SK-N-MC (cell line): ENCODE data around the gene ZNF512B.
A peak's percentile ranks its signal among the peaks of the same experiment; 100 is the strongest.
"Not testable (repeated sequence)": the region's sequence is repeated elsewhere in the genome, so short reads cannot be mapped to it uniquely, and the experiment has no call there.

Experiments used
- DNase-seq: peaks from one replicate; pipeline ENCODE4 v3.0.0-alpha.2; 2011; ENCODE audit warnings: low read depth, low spot score
- H3K27ac ChIP-seq: fragments of 200-600 bp; sonication (generic); 2 replicates; pipeline ENCODE4 v1.5.1; 2016; ENCODE audit warnings: mixed run types
- H3K36me3 ChIP-seq: fragments of 200-600 bp; sonication (generic); 2 replicates; pipeline ENCODE4 v1.6.1; 2017; ENCODE audit warnings: antibody characterized with exemption, low read length, mixed read lengths; ENCODE audit not compliant: insufficient read depth
- H3K4me3 ChIP-seq: fragments of 200-600 bp; sonication (generic); 2 replicates; pipeline ENCODE4 v1.5.1; 2016
- H3K9ac ChIP-seq: fragments of 200-600 bp; sonication (generic); 2 replicates; pipeline ENCODE4 v1.8.0; 2017; ENCODE audit warnings: mixed run types, mixed read lengths; ENCODE audit not compliant: insufficient read length
- H3K9me3 ChIP-seq: fragments of 200-600 bp; sonication (generic); 2 replicates; pipeline ENCODE4 v1.6.1; 2017; ENCODE audit warnings: low read depth, mild to moderate bottlenecking, antibody characterized with exemption, low read length, moderate library complexity, mixed read lengths
- EZH2 ChIP-seq: fragments of 200-600 bp; sonication (generic); IDR thresholded peaks from one replicate; pipeline ENCODE4 v1.6.1; 2017; ENCODE audit warnings: antibody characterized with exemption
- FOXP2 ChIP-seq: optimal IDR thresholded peaks from 2 replicates; pipeline ENCODE3; 2011; ENCODE audit warnings: mild to moderate bottlenecking, moderate library complexity; ENCODE audit not compliant: insufficient read depth; ENCODE audit errors: extremely low read length, control extremely low read depth
- POLR2AphosphoS5 ChIP-seq: IDR thresholded peaks from 2 replicates; pipeline ENCODE4 v1.6.1; 2012; ENCODE audit warnings: mild to moderate bottlenecking, low read depth, low read length, borderline replicate concordance

ZNF512B gene, protein sequence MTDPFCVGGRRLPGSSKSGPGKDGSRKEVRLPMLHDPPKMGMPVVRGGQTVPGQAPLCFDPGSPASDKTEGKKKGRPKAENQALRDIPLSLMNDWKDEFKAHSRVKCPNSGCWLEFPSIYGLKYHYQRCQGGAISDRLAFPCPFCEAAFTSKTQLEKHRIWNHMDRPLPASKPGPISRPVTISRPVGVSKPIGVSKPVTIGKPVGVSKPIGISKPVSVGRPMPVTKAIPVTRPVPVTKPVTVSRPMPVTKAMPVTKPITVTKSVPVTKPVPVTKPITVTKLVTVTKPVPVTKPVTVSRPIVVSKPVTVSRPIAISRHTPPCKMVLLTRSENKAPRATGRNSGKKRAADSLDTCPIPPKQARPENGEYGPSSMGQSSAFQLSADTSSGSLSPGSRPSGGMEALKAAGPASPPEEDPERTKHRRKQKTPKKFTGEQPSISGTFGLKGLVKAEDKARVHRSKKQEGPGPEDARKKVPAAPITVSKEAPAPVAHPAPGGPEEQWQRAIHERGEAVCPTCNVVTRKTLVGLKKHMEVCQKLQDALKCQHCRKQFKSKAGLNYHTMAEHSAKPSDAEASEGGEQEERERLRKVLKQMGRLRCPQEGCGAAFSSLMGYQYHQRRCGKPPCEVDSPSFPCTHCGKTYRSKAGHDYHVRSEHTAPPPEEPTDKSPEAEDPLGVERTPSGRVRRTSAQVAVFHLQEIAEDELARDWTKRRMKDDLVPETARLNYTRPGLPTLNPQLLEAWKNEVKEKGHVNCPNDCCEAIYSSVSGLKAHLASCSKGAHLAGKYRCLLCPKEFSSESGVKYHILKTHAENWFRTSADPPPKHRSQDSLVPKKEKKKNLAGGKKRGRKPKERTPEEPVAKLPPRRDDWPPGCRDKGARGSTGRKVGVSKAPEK

DNA sequence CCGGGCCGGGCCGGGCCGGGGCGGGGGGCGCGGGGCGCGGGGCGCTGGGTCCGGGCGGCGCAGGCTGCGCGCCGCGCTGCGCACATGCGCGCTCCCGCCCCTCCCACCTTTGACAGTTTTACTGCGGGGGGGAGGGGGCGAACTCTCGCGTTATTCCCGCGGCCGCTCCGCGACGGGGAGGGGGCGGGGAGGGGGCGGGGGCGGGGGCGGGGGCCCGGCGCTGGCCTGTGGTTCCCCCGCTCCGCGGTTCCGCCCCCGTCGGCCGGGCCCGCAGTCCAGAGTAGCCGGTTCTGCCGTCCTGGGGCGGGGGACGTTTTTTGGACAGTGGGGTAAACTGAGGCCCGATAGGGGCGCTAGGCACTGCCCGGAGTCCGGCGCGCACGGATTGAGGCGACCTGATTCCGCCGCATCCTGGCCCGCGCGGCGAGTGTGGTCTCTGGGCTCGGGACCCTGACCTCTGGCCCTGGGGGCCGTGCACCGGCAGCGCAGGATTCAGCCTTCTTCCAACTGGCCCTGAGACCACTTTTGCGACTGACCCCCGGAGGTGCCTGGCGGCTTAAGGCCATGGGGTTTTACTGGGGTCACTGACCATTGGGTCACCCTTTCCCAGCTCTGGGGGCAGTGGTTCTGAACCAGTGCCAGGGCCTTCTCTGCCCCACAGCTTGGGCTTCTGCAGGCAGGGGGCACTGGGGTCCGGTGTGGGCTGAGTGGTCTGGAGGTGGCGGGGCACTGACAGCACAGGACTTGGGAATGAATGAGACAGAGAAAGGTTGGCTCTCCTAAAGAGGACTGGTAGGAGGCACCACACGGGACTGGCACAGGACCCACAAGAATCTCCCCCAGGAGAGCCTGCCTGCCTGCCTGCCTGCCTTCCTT, at the start of gene ZNF512B:
Gene ZNF512B (minus strand): TSS at position 93 of the 876 bp plus-strand sequence. CDS start 1,980 bp downstream, outside the sequence.
- no peak for TF ChIP-seq POLR2AphosphoS5
- no peak for TF ChIP-seq FOXP2
- TF ChIP-seq EZH2, result no peak
- peaks cover 21% of the 10 kb centered on the region for H3K36me3 ChIP-seq
- H3K9ac ChIP-seq, result peak within 1 kb of the TSS; percentile 98
- H3K27ac ChIP-seq, result peak within 1 kb of the TSS; percentile 71
- H3K4me3 ChIP-seq, result peak within 1 kb of the TSS; percentile 91
- H3K9me3 ChIP-seq, result no peaks in the 10 kb centered on the region
- DNase-seq, result no peak

DNA sequence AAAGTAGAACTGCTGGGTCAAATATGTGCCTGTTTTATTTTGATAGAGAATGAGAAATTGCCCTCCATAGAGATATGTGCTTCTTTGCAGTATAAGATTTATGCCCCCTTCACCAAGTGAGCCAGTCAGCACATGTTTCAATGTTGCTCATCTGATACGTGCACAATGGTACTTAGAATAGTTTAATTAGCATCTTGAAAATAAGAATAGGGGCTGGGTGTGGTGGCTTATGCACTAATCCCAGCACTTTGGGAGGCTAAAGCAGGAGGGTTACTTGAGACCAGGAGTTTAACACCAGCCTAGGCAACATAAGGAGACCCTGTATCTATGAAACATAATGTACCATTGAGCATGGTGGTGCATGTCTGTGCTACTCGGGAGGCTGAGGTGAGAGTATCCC, 45.9 kb upstream of the ZNF512B start:
- Histone ChIP-seq H3K9me3 (no peaks in the 10 kb centered on the region), H3K9ac (no peak overlapping the region), H3K36me3 (peaks cover 63% of the 10 kb centered on the region), H3K27ac (no peak overlapping the region), H3K4me3 (no peak overlapping the region)
- TF ChIP-seq EZH2 (no peak), POLR2AphosphoS5 (no peak), FOXP2 (no peak)
- no peak for DNase-seq

DNA sequence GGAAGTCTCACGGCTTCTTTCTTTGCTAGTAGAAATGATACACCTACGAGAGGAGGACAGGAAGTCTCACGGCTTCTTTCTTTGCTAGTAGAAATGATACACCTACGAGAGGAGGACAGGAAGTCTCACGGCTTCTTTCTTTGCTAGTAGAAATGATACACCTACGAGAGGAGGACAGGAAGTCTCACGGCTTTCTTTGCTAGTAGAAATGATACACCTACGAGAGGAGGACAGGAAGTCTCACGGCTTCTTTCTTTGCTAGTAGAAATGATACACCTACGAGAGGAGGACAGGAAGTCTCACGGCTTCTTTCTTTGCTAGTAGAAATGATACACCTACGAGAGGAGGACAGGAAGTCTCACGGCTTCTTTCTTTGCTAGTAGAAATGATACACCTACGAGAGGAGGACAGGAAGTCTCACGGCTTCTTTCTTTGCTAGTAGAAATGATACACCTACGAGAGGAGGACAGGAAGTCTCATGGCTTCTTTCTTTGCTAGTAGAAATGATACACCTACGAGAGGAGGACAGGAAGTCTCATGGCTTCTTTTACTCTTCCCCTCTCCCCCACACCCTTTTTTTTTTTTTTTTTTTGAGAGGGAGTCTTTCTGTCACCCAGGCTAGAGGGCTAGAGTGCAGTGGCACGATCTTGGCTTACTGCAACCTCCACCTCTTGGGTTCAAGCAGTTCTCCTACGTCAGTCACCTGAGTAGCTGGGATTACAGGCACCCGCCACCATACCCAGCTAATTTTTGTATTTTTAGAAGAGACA, 42.8 kb upstream of the ZNF512B start:
- not testable (repeated sequence) for H3K27ac ChIP-seq, H3K4me3 ChIP-seq, H3K9me3 ChIP-seq, DNase-seq, H3K9ac ChIP-seq
- peaks cover 65% of the 10 kb centered on the region for H3K36me3 ChIP-seq

DNA sequence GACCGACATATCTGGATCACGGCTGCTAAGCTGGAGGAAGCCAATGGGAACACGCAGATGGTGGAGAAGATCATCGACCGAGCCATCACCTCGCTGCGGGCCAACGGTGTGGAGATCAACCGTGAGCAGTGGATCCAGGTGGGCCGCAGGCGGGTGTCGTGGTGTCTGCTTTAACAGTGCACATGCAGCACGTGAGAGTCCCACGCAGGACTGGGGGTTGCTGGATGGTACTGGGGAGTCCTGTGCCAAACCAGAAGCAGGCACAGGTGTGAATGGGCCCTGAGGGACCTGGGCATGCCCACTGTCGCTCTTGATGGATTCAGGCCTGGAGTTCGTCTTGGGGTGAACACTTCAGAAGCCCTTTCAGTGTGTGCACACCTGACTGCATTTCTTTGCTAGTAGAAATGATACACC, 41.6 kb upstream of the ZNF512B start:
- Histone ChIP-seq H3K27ac (no peak overlapping the region), H3K36me3 (peaks cover 66% of the 10 kb centered on the region), H3K9me3 (no peaks in the 10 kb centered on the region), H3K9ac (no peak overlapping the region), H3K4me3 (no peak overlapping the region)
- no peak for DNase-seq
- TF ChIP-seq EZH2 (no peak), FOXP2 (no peak), POLR2AphosphoS5 (no peak)

DNA sequence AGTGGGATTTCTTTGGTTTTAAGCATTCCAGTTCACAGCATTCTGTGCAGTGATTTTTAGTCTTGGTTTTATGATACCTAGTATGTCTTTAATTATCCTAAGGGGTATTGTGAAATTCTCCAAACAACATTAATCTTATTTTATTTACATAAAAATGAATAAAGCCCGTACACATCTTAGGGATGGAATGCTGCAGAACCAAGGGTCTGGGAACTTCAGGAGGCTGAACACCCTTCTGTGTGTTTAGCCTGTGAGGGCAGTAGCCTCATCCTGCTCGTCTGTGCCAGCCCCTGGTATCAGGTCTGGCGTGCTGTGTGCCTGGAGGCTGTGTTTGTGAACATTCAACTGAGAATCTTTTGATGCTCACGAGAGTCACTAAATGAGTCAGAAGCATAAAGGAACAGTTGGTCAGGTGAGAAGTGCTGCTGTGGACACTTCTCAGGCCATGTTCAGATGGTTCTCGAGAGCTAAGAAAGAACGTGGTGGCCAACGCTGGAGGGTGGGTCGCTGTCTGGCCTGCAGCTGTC, 41.0 kb upstream of the ZNF512B start:
- Histone ChIP-seq H3K4me3 (no peak overlapping the region), H3K9ac (no peak overlapping the region), H3K9me3 (no peaks in the 10 kb centered on the region), H3K36me3 (peaks cover 64% of the 10 kb centered on the region), H3K27ac (peak overlapping the region; percentile 62; the same call in 1 of the 2 replicates)
- TF ChIP-seq POLR2AphosphoS5 (no peak), FOXP2 (no peak), EZH2 (no peak)
- DNase-seq, result no peak

GRCh38 chr20:64009811-64010387, 40.2 kb upstream of the ZNF512B start:
- peak overlapping the region; percentile 62; the same call in 1 of the 2 replicates for H3K27ac ChIP-seq
- H3K9ac ChIP-seq, result no peak overlapping the region
- DNase-seq, result no peak
- TF ChIP-seq EZH2 (no peak), FOXP2 (no peak), POLR2AphosphoS5 (no peak)
- no peaks in the 10 kb centered on the region for H3K9me3 ChIP-seq
- H3K36me3 ChIP-seq, result peaks cover 61% of the 10 kb centered on the region
- H3K4me3 ChIP-seq, result no peak overlapping the region

DNA sequence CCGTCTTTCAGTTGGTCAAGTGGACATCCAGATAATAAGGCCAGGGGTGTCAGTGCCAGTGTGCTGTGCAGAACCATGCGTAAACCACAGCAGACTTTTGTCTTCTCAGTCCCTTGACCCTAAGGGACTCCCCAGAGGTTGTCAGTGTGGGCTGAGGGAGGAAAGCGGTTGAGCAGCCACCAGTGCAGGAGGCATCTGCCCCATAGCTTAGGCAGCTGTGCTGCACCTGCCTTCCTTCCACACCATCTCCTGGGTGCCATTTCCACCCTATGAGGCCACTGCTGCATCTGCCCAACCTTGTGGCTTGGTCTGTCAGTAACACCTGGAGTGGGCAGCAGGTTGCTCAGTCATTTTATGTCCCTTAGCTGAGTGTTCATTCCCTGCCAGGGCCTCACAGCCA, 37.2 kb upstream of the ZNF512B start:
- Histone ChIP-seq H3K9me3 (no peaks in the 10 kb centered on the region), H3K27ac (no peak overlapping the region), H3K4me3 (no peak overlapping the region), H3K36me3 (peaks cover 55% of the 10 kb centered on the region), H3K9ac (no peak overlapping the region)
- no peak for DNase-seq
- no peak for TF ChIP-seq EZH2
- TF ChIP-seq FOXP2, result no peak
- TF ChIP-seq POLR2AphosphoS5, result no peak
